ENCODE measurements around the gene ATP6V1F. TPM values are rescaled to one million over a fixed set of nuclear protein-coding genes. Genes with fewer than 3 reads are reported as not detected.
A peak's percentile ranks its signal among the peaks of the same experiment; 100 is the strongest.

The ATP6V1F gene
- total and polyA plus RNA-seq, 2 experiments from 2014 or later = 96.5 to 243 TPM

DNA sequence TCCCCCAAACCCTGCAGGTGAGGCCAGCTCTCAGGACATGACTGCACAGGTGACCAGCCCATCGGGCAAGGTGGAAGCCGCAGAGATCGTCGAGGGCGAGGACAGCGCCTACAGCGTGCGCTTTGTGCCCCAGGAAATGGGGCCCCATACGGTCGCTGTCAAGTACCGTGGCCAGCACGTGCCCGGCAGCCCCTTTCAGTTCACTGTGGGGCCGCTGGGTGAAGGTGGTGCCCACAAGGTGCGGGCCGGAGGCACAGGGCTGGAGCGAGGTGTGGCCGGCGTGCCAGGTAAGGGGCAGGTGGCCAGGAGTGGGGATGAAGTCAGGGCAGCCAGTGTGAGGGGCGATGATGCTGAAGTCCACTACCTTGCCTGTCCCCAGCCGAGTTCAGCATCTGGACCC, 8.3 kb upstream of the ATP6V1F start:
- no peak overlapping the region for H3K4me3 ChIP-seq
- TF ChIP-seq EZH2 (IDR thresholded peaks at IDR 0.05; ENCODE audit: insufficient read depth, poor library complexity, severe bottlenecking) = no peak
- TF ChIP-seq EZH2phosphoT487 (IDR thresholded peaks at IDR 0.05; ENCODE audit: insufficient read depth, low read depth) = no peak
- H3K36me3 ChIP-seq (ENCODE audit: low read depth) = peaks cover 44% of the 10 kb centered on the region; the same call in 1 of the 2 replicates
- H3K4me1 ChIP-seq (ENCODE audit: insufficient read depth) = no peaks in the 10 kb centered on the region
- H3K9ac ChIP-seq = no peak overlapping the region
- H3K4me2 ChIP-seq (ENCODE audit: unreplicated experiment) = no peak overlapping the region
- no peaks in the 10 kb centered on the region for H4K20me1 ChIP-seq (ENCODE audit: insufficient read depth)
- in situ Hi-C loops (cut with MboI) = no loop called here
- H3K9me3 ChIP-seq (ENCODE audit: low read depth) = no peaks in the 10 kb centered on the region
- no peaks in the 10 kb centered on the region for H3K79me2 ChIP-seq (ENCODE audit: insufficient read depth)
- H3K27ac ChIP-seq = no peak overlapping the region
- H3K27me3 ChIP-seq (replicated peaks; ENCODE audit: insufficient read depth) = no peaks in the 10 kb centered on the region
- 96 to 97% methylated on average over 21 of the region's 21 CpGs for WGBS, 2 experiments (ENCODE audit: low coverage in 1 of 2, low lambda C conversion rate in 2 of 2, missing lambda C conversion rate in 2 of 2)
- no peak for DNase-seq
- no peak overlapping the region for H2AFZ ChIP-seq
- no peaks in the 10 kb centered on the region for H3K9me2 ChIP-seq (ENCODE audit: insufficient read depth)
- H3F3A ChIP-seq (ENCODE audit: insufficient read depth) = peaks cover 35% of the 10 kb centered on the region

- H3K9ac ChIP-seq = no peak overlapping the region
- no peaks in the 10 kb centered on the region for H4K20me1 ChIP-seq (ENCODE audit: insufficient read depth)
- in situ Hi-C loops (cut with MboI) = no loop called here
Observed at GRCh38 chr7:128855559-128855958, 7.1 kb upstream of the ATP6V1F start.

GRCh38 chr7:128856001-128856718, 6.5 kb upstream of the ATP6V1F start:
- Histone ChIP-seq H3K27ac (no peak overlapping the region), H3K36me3 (ENCODE audit: low read depth) (peaks cover 37% of the 10 kb centered on the region; the same call in 1 of the 2 replicates), H3F3A (ENCODE audit: insufficient read depth) (peaks cover 46% of the 10 kb centered on the region), H4K20me1 (ENCODE audit: insufficient read depth) (no peaks in the 10 kb centered on the region), H3K4me2 (ENCODE audit: unreplicated experiment) (no peak overlapping the region), H3K4me1 (ENCODE audit: insufficient read depth) (no peaks in the 10 kb centered on the region), H2AFZ (no peak overlapping the region), H3K79me2 (ENCODE audit: insufficient read depth) (no peaks in the 10 kb centered on the region), H3K4me3 (no peak overlapping the region), H3K9me2 (ENCODE audit: insufficient read depth) (no peaks in the 10 kb centered on the region), H3K9ac (no peak overlapping the region), H3K27me3 (replicated peaks; ENCODE audit: insufficient read depth) (no peaks in the 10 kb centered on the region), H3K9me3 (ENCODE audit: low read depth) (no peaks in the 10 kb centered on the region)
- TF ChIP-seq EZH2 (IDR thresholded peaks at IDR 0.05; ENCODE audit: insufficient read depth, poor library complexity, severe bottlenecking) = no peak
- TF ChIP-seq EZH2phosphoT487 (IDR thresholded peaks at IDR 0.05; ENCODE audit: insufficient read depth, low read depth) = no peak
- DNase-seq = no peak
- in situ Hi-C loops (cut with MboI) = no loop called here
- WGBS, 2 experiments (ENCODE audit: low coverage in 1 of 2, low lambda C conversion rate in 2 of 2, missing lambda C conversion rate in 2 of 2) = 90 to 92% methylated on average over 14 to 17 of the region's 17 CpGs

More at GRCh38 chr7:128855559-128855958, 7.1 kb upstream of the ATP6V1F start:
- Histone ChIP-seq H3K4me3 (no peak overlapping the region), H3K4me2 (ENCODE audit: unreplicated experiment) (no peak overlapping the region), H2AFZ (no peak overlapping the region), H3K4me1 (ENCODE audit: insufficient read depth) (no peaks in the 10 kb centered on the region), H3K27ac (no peak overlapping the region), H3K79me2 (ENCODE audit: insufficient read depth) (no peaks in the 10 kb centered on the region), H3K27me3 (replicated peaks; ENCODE audit: insufficient read depth) (no peaks in the 10 kb centered on the region), H3K9me3 (ENCODE audit: low read depth) (no peaks in the 10 kb centered on the region), H3K9me2 (ENCODE audit: insufficient read depth) (no peaks in the 10 kb centered on the region), H3F3A (ENCODE audit: insufficient read depth) (peaks cover 43% of the 10 kb centered on the region), H3K36me3 (ENCODE audit: low read depth) (peaks cover 40% of the 10 kb centered on the region; the same call in 1 of the 2 replicates)
- DNase-seq = no peak
- TF ChIP-seq EZH2phosphoT487 (IDR thresholded peaks at IDR 0.05; ENCODE audit: insufficient read depth, low read depth) (no peak), EZH2 (IDR thresholded peaks at IDR 0.05; ENCODE audit: insufficient read depth, poor library complexity, severe bottlenecking) (no peak)
- WGBS, 2 experiments (ENCODE audit: low coverage in 1 of 2, low lambda C conversion rate in 2 of 2, missing lambda C conversion rate in 2 of 2) = 96 to 100% methylated on average over 3 of the region's 3 CpGs

DNA sequence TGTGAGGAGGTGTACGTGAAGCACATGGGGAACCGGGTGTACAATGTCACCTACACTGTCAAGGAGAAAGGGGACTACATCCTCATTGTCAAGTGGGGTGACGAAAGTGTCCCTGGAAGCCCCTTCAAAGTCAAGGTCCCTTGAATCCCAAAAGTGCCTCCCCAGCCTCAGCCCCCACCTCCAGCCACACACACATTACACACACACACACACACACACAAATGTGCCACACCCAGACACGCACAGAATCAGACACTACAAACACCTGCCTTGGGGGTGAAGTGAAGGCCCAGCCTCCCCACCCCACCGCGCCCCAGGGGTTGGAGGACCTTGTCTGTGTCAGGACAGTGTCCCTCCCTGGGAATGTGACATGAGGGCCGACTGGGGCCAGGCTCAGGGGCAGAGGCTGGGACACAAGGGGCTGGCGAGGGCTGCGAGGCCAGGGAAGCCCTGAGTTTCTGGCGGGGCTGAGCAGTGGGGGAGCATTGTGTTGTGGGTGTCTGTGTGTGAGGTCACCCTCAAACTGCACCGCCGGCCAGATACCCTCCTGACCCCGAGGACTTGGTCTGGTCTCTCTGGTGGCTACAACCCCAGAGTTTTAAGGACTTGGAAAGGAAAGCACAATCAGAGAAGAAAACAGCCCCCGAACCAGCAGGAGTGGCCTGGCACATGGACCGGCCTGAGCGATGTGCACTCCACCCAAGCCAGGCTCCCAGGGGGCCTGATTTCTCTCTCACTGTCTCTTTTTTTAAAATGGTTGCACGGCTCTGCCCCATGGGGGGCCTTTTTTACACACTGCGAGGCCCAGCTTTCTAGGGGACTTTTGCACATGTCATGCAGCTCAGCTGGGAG, 4.0 kb upstream of the ATP6V1F start:
- no peak overlapping the region for H3K4me2 ChIP-seq (ENCODE audit: unreplicated experiment)
- in situ Hi-C loops (cut with MboI) = no loop called here
- peak; percentile 38 for DNase-seq
- H3K79me2 ChIP-seq (ENCODE audit: insufficient read depth) = peaks cover 9% of the 10 kb centered on the region
- peak overlapping the region; percentile 32; the same call in 1 of the 2 replicates for H3K27ac ChIP-seq
- peaks cover 14% of the 10 kb centered on the region; the same call in 1 of the 2 replicates for H3K36me3 ChIP-seq (ENCODE audit: low read depth)
- H2AFZ ChIP-seq = no peak overlapping the region
- no peak overlapping the region for H3K9ac ChIP-seq
- H3K27me3 ChIP-seq (replicated peaks; ENCODE audit: insufficient read depth) = no peaks in the 10 kb centered on the region
- H3K9me2 ChIP-seq (ENCODE audit: insufficient read depth) = no peaks in the 10 kb centered on the region
- peaks cover under 1% of the 10 kb centered on the region; the same call in 1 of the 2 replicates for H3K4me1 ChIP-seq (ENCODE audit: insufficient read depth)
- no peaks in the 10 kb centered on the region for H4K20me1 ChIP-seq (ENCODE audit: insufficient read depth)
- no peak for TF ChIP-seq EZH2phosphoT487 (IDR thresholded peaks at IDR 0.05; ENCODE audit: insufficient read depth, low read depth)
- whole genome bisulfite sequencing, 2 experiments (ENCODE audit: low coverage in 1 of 2, low lambda C conversion rate in 2 of 2, missing lambda C conversion rate in 2 of 2) = 60 to 63% methylated on average over 16 to 18 of the region's 18 CpGs
- H3K9me3 ChIP-seq (ENCODE audit: low read depth) = no peaks in the 10 kb centered on the region
- H3K4me3 ChIP-seq = no peak overlapping the region
- H3F3A ChIP-seq (ENCODE audit: insufficient read depth) = peaks cover 40% of the 10 kb centered on the region

All from GM23248 (cell line).